ENCODE measurements around the gene RAB5B.
"Not testable (repeated sequence)": the region's sequence is repeated elsewhere in the genome, so short reads cannot be mapped to it uniquely, and the experiment has no call there.

The RAB5B gene

DNA sequence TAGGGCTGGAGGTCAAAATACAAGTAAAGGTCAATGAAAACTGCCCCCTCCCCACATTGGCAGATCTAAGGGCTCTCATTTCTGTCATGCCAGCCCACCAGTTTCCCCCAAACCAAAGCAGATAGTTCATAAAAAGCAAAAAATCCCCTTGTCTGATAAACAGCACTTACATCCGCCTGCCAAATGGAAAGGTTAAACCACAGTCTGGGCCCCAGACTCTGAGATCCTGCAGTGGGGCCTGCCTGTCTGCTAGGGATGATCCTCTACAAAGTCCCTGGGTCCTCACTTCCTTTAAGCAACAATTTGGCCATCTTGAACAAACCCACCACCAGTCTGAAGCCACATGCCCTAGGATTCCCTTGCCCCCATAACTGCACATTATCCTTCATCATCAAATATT lies 58.1 kb downstream of the RAB5B start:
- TF ChIP-seq POLR2A (IDR thresholded peaks at IDR 0.05; ENCODE audit: low read depth, low read length): no peak
- no peak for DNase-seq (ENCODE audit: insufficient read length, low spot score)
- no peak for FAIRE-seq

DNA sequence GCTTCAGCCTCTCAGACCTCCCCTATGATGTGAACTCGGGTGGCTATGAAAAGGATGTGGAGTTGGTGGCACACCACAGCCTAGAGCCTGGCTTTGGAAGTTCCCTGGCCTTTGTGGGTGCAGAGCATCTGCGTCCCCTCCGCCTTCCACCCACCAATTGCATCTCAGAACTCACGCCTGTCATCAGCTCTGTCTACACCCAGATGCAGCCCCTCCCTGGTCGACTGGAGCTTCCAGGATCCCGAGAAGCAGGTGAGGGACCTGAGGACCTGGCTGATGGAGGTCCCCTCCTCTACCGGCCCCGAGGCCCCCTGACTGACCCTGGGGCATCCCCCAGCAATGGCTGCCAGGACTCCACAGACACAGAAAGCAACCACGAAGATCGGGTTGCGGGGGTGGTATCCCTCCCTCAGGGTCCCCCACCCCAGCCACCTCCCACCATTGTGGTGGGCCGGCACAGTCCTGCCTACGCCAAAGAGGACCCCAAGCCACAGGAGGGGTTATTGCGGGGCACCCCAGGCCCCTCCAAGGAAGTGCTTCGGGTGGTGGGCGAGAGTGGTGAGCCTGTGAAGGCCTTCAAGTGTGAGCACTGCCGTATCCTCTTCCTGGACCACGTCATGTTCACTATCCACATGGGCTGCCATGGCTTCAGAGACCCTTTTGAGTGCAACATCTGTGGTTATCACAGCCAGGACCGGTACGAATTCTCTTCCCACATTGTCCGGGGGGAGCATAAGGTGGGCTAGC lies 60.9 kb downstream of the RAB5B start:
- DNase-seq (ENCODE audit: insufficient read length, low spot score): no peak
- FAIRE-seq: no peak
- no peak for TF ChIP-seq POLR2A (IDR thresholded peaks at IDR 0.05; ENCODE audit: low read depth, low read length)

DNA sequence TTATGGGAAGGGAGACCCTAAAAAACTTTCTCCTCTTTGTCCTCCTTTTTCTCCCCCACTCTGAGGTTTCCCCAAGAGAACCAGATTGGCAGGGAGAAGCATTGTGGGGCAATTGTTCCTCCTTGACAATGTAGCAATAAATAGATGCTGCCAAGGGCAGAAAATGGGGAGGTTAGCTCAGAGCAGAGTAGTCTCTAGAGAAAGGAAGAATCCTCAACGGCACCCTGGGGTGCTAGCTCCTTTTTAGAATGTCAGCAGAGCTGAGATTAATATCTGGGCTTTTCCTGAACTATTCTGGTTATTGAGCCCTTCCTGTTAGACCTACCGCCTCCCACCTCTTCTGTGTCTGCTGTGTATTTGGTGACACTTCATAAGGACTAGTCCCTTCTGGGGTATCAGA lies 63.3 kb downstream of the RAB5B start:
- no peak for FAIRE-seq
- DNase-seq (ENCODE audit: insufficient read length, low spot score): no peak
- TF ChIP-seq POLR2A (IDR thresholded peaks at IDR 0.05; ENCODE audit: low read depth, low read length): no peak

DNA sequence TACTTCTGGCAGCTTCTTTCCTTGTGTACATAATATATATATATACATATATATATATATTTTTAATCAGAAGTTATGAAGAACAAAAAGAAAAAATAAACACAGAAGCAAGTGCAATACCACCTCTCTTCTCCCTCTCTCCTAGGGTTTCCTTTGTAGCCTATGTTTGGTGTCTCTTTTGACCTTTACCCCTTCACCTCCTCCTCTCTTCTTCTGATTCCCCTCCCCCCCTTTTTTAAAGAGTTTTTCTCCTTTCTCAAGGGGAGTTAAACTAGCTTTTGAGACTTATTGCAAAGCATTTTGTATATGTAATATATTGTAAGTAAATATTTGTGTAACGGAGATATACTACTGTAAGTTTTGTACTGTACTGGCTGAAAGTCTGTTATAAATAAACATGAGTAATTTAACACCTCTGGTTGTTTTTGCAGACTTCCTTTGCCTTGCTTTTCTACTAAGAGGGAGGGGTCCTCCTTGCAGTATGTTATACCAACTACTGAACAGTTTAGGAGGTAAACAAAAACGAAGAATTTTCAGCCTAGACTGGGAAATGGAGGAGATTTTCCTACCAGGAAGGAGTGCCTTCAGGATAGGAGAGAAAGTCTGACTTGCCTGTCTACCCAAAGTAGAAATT lies 64.3 kb downstream of the RAB5B start:
- no peak for TF ChIP-seq POLR2A (IDR thresholded peaks at IDR 0.05; ENCODE audit: low read depth, low read length)
- DNase-seq (ENCODE audit: insufficient read length, low spot score): no peak
- no peak for FAIRE-seq

DNA sequence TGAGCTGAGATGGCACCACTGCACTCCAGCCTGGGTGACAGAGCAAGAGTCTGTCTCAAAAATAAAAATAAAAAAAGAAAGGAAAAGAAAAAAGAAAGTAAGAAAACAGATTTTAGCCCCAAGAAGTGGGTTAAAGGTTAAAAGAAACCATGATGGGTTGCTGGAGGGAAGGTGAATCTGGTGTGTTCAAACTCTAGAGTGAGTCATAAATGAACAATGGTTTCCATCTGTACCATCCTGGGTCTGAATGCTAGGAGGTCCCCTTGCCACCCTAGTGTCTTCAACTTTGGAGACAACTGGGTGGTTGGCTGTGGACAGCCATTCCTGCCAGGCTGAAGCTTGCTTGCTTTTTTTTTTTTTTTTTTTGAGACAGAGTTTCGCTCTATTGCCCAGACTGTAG lies 66.3 kb downstream of the RAB5B start:
- FAIRE-seq: no peak
- no peak for DNase-seq (ENCODE audit: insufficient read length, low spot score)
- TF ChIP-seq POLR2A (IDR thresholded peaks at IDR 0.05; ENCODE audit: low read depth, low read length): no peak

DNA sequence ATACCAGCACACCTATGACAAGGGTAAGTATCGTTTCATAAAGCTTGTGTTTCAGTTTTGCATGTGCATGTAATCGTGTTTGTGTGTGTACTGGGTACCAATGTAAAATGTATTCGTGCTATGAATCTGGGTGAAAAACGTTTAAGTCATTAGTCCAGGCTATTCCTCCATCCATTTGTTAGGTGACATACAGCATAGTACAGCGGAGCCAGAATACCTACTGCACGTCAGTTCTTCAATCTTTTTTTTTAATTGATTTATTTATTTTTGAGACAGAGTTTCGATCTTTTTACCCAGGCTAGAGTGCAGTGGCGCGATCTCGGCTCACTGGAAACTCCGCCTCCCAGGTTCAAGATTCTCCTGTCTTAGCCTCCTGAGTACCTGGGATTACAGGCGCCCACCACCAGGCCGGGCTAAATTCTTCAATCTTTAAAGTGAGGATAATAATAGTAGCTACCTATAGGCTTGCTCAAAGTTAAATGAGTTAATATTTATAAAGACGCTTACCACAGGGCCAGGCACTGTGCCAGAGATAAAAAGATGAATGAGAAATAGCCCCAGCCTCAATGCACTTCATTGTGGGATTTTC lies 67.2 kb downstream of the RAB5B start:
- FAIRE-seq (no peak), DNase-seq (ENCODE audit: insufficient read length, low spot score) (no peak)
- TF ChIP-seq POLR2A (IDR thresholded peaks at IDR 0.05; ENCODE audit: low read depth, low read length): no peak

DNA sequence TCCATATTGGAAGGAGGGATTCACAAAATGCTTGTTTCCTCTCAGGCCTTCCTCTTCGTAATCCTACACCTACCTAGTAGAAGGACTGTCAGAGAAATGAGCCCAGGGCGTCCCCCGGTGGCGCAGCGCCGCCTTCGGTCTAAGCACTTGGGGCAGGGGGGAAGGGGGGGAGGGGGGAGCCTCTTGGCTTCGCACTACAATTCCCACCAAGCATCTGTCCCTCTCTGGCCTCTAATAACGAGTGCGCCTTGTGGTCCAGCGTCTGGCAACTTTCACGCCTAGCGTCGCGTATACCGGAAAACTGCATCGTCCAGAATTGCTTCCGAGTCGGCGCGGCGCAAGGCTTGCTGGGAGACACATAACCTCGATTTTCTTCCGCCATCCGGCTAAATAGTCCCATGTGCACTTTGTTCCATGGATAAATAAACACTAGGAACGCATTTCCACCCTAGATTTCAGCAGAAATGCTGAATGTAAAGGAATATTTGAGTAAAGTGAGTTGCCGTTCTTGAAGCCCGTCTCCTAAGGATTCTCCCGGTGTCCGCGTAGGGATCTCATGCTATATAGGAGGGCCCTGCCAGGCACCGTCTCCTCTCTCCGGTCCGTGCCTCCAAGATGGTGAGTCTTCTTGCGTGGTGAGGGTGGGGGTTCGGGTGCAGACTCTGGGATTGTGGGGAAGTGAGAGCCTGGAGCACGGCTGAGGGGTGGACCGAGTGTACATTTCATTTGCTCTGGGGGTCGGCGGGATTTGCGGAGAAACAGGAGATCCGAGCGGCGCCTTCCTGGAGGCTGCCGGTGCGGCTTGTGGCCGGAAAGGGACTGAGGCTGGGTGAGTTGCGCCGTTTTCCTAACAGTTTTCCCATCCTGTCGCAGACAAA lies 67.9 kb downstream of the RAB5B start, which contains the start of gene RPS26:
Gene RPS26, plus strand, starts transcription at position 367 of the 878 bp plus-strand sequence. Its CDS starts 249 bp downstream, at position 616.
- DNase-seq (ENCODE audit: insufficient read length, low spot score) (peak; percentile 78), FAIRE-seq (peak; percentile 84)
- TF ChIP-seq POLR2A (IDR thresholded peaks at IDR 0.05; ENCODE audit: low read depth, low read length): peak; percentile 96

DNA sequence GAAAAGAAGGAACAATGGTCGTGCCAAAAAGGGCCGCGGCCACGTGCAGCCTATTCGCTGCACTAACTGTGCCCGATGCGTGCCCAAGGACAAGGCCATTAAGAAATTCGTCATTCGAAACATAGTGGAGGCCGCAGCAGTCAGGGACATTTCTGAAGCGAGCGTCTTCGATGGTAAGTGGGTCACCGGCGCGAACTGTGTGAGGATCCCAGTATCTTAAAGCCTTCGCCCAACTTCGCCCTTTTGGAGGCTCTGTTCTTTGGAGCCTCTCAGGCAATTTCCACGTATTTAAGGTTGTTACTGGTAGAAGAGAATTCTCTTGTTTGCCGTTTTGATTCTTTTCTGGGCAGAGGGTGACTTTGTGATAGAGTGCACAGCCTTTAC lies 68.5 kb downstream of the RAB5B start:
- not testable (repeated sequence) for FAIRE-seq; DNase-seq (ENCODE audit: insufficient read length, low spot score)

DNA sequence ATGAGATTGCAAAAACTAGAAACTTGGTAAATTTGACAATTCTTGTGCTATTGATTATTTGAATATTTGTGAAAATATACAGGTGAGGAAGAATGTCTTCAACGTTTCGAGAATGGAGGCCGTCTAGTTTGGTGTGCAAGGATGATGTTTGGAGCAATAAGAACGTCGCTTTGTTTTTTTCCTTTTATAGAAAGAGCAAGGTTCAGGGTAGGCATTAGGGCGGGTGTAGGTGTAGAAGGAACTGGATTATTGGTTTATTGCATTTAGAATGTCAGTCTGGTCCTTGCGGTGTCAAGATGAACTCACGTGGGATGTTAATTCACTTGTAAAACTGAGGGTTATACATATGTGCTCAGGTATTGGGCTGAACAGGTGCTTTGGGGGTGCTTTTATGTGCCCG lies 69.0 kb downstream of the RAB5B start:
- FAIRE-seq (no peak), DNase-seq (ENCODE audit: insufficient read length, low spot score) (no peak)
- no peak for TF ChIP-seq POLR2A (IDR thresholded peaks at IDR 0.05; ENCODE audit: low read depth, low read length)

Data from H54 (cell line).